ENCODE data around the gene TNFAIP8. TPM values are rescaled to one million over a fixed set of nuclear protein-coding genes. Genes with fewer than 3 reads are reported as not detected.
A peak's percentile ranks its signal among the peaks of the same experiment; 100 is the strongest.

TNFAIP8 gene
- total RNA-seq, 1 experiment from 2014 or later: 16.5 TPM

DNA sequence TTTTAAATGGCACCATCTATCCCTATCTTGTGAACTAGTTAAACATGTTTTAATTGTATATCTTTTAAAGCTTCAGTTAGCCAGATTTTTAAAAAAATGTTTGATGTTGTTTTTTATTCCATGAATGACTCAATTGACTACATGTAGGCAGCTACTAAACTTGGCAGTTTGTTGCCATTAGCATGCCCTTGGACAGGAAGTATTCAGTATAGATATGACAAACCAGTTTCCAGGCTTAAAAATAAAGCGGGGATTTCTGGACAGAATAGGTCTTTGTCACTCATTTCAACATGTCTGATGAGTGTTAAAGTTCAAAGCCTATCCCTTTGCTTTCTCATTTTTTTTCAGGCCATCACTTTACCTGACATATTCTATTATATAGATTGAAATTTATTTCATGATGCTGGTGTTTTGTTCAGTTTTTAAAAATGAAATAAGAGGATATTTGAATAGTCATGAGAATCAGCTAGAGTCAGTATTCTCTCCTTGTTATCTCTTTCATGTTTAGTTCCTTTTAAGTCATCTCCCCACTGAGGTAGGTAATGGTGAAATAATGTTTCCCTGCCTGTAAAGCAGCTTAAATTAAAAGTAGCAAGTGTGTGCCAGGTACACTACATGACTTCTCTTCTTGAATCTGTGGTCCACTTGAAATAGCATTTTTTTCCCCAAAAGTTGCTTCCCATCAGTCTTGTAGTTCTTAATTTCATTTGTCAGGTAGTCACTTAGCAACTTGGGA, 11.9 kb downstream of the TNFAIP8 start:
- DNase-seq (ENCODE audit: low spot score): no peak

DNA sequence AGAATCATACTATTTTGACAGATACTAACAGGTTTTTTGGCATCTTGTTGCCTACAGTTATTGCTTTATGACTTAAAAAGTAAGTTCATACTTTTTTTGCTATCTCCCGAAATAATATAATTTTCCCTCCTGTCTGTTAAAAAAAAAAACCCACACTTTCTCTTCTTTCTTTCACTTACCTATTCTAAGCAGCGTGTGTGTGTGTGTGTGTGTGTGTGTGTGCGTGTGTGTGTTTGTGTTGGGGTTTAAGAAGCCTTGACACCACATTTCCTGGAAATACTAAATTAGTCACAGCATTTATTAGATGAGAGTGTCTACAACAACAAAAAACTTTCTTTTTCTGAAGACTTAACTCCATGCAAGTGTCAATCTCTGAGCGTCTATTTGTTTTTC, 12.4 kb downstream of the TNFAIP8 start:
- DNase-seq (ENCODE audit: low spot score): no peak

DNA sequence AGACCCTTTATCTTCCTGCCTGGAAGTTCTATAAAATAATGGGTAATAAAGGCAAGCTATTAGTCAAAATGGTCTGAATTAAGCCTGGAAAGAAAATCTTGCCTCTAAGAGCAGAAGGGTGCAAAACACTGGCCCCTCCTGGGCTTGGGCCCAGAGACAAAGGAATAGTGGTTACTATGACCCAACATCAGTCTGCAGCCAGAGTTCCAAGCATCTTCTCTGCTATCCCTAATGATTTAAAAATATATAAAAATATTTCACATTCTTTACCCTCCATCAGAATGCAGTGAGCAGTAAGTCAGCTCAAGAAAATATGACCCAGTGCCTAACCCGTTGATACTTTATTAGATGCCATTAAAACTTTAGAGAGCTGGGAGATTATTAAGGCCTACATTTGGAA, 14.7 kb downstream of the TNFAIP8 start:
- DNase-seq (ENCODE audit: low spot score): no peak

DNA sequence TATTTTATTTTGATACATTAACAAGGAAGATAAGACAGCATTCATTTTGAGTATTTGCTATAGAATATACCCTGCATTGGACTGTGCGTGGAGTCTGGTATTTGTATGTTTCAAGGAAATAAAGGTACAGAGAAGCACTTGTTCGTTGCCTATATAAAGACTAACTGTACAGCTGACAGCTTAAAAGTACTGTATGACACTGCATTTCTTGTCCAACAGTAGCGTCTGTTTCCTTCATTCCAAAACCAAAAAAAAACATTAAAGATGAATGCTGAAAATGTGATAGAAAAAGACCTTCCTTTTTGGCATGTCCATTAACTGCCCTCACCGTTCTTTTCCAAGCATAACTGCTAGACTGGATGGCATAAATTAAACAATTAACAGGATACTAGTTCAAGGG, 15.3 kb downstream of the TNFAIP8 start:
- DNase-seq (ENCODE audit: low spot score): no peak

DNA sequence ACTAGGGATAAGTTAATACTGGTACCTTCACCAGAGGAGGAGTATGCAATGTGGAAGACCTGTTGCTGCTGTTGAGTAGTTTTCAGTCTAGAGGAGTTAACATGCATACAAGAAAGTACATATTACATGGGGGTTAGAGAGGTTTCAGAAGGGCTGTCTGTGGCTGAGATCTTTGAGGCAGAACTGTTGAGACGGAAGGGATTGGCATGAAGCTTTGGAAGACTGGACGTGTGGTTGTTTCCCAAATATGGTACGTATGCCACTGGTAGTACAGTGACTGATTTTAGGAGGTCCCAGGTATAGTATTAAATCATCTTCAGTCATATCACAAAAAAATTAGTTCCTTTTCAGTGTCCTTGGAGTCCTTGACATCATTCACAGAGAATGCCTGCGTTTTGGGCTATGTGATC, 17.6 kb downstream of the TNFAIP8 start:
- no peak for DNase-seq (ENCODE audit: low spot score)

DNA sequence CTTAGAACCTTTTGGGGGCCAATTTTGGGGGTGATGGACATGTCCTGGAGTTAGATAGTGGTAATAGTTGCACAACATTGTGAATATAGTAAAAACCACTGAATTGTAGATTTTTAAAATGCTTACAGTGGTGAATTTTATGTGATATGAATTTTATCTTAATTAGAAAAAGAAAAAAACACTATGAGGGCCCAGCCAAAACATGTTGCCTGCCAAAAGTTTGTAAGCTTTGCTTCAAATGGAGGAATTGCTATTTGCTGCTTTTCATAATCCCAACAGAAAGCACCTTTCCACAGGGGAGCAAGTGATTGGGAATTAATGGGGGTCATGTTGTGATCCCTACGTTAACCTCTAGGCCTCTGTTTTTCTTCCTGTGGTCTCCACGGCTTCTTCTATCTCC, 19.1 kb downstream of the TNFAIP8 start:
- DNase-seq (ENCODE audit: low spot score): no peak

DNA sequence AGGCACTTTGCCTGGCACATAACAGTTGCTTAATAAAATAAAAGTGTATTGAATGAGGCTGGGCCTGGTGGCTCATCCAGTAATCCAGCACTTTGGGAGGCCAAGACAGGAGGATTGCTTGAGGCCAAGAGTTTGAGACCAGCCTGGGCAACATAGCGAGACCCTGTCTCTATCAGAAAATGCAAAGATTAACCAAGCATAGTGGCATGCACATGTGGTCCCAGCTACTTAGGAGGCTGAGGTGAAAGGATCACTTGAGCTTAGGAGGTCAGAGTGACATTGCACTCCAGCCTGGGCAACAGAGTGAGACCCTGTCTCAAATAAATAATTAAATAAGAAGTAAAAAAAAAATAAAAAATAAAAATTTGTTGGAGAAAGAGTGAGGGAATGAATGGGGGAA, 21.2 kb downstream of the TNFAIP8 start:
- no peak for DNase-seq (ENCODE audit: low spot score)

DNA sequence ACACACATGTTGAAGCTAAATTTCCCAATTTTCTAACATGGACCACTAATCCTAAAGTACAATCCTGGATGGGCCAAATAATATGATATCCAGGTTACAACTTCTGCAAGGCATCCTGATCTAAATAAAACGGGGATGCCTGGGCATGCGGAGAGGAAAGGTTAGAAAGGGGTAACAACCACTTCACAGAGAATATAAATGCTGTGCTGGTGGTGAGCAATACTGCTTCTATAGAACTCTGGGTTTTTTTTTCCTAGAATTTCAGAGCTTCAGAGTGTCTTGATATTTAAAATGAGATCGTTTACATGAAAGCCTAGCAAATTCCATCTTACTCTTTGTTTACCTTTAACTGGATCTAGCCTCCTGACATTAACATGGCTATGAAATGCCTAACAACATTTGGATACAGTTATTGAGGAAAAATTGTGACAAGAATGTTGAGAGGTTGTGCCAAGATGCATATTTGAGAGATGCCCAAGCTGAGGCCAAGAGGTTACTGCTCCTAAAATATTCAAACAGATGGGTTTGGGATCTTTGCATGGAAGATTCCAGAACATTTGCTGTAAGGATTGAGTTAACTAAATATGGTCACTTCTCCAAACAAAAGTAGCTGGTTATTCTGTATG, 22.4 kb downstream of the TNFAIP8 start:
- DNase-seq (ENCODE audit: low spot score): no peak

DNA sequence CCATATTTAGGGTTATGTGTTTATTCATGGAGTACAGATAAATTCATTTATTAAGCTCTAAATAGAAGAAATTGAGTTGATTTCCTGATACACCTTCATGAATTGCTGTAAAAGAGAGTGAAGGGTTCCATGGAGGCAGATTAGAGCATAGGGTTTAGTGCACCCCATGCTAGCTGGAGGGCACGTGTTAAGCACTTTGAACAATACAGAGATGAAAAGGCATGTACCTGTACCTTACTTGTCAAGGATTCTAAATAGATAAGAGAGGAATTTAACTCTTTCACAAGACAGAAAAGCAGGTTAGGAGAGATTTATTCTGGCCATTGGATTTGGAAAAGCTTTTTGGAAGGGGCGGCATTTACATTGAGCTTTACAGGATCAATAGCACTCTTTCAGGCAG, 23.3 kb downstream of the TNFAIP8 start:
- DNase-seq (ENCODE audit: low spot score): no peak

DNA sequence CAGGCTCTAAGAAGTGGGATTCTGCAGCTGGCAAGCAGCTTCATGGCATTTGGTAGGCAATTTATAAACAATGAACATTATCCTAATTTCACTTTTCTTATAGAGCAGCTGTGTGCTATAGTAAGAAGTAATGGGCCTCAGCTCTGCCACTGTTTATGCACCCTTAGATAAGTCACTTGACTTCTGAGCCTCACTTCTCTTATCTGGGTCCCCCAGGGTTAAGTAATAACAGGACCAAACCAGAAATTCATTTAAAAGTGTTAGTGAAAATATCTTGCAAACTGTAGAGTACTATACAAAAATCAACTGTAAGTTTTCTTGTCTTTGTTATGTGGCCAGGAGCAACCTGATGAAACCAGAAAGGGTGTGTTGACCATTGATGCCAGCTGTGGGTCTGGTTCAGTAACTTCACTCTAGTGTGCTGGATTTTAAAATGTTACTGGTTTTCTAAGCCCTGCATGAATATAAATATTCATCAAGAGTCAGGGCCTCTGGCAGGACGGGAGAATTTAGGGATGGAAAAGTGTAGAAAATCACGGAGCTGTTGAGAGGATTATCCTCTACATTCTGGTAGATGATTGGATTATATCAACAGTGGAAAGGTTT, 24.2 kb downstream of the TNFAIP8 start:
- no peak for DNase-seq (ENCODE audit: low spot score)

DNA sequence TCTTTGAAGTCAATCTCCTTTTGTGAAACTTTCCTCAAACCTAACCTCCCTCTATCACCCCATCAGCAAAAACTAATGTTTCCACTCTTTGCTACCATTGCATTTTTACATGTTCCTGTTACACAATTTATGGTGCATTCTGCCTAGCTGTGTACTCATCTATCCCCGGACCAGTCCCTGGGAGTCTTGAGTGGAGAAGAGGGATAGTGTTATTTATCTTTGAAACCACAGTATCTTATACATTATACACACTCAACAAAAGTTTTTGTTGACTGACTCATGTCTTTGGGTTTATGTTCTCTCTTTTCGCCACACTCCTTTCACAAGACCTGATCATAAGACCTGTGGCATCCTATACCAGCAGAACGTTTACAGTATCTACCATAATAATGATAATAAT, 26.4 kb downstream of the TNFAIP8 start:
- peak; percentile 38 for DNase-seq (ENCODE audit: low spot score)

DNA sequence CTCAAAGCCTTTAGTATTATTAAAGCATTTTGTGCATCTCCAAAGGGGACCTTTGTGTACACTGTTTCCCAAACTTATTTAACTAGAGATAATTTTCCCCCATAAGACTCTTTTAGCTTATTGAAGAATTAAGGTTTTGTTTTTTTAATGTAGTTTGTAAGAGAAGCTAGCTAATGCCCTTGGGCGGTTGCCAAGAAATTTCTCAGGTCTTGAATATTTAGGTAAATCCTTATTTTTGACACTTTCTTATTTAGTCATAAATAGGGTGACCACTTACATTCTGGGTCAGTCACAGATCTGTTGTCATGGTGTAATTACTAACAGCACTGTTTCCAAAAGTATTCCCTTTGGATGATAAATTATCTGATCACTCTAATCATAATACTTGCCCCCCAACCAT, 27.2 kb downstream of the TNFAIP8 start:
- no peak for DNase-seq (ENCODE audit: low spot score)

DNA sequence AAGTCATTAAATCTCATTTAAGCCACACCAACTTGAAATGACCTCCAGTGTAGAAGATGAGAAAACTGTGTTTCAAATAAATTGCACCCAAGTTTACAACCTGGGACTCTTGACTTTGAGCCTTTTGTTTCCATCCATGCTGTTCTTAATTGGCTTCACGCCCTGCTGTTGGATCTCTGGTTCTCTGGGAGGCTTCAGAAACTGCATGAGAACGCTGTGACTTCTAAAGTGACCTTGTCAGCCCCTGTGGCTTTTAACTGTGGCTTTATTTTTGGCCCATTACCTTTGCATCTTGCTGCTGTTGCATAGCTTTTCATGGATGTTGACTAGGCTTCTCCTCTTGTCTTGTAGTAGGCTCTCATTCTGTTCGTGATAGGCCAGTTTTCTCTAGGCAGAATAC, 29.3 kb downstream of the TNFAIP8 start:
- DNase-seq (ENCODE audit: low spot score): no peak

DNA sequence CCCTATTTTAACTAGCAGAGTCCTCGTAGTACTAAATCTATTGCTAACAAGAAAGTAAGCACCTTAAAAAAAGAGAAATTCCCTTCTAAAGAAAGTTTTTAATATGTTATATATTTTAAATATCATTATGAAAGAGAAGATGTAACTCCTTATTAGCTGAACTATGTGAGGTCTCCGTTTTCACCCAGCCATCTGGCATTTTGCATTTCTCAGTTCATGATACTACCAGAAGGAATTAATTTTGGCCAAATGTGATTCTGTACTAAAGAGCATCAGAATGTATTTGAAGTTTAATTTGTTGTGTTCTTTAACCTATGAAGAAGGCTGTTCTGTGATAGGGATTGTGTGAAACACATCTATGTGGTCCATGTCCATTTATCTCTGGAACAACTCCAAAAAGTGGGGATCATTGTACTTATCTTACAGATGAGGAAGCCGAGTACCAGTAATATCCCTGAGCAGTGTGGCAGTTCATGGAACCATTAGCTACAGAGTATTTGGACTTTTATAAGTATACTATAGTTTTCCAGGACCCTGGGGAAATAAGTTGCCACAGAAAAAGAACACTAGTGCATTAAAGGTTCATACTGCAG, 29.8 kb downstream of the TNFAIP8 start:
- no peak for DNase-seq (ENCODE audit: low spot score)

DNA sequence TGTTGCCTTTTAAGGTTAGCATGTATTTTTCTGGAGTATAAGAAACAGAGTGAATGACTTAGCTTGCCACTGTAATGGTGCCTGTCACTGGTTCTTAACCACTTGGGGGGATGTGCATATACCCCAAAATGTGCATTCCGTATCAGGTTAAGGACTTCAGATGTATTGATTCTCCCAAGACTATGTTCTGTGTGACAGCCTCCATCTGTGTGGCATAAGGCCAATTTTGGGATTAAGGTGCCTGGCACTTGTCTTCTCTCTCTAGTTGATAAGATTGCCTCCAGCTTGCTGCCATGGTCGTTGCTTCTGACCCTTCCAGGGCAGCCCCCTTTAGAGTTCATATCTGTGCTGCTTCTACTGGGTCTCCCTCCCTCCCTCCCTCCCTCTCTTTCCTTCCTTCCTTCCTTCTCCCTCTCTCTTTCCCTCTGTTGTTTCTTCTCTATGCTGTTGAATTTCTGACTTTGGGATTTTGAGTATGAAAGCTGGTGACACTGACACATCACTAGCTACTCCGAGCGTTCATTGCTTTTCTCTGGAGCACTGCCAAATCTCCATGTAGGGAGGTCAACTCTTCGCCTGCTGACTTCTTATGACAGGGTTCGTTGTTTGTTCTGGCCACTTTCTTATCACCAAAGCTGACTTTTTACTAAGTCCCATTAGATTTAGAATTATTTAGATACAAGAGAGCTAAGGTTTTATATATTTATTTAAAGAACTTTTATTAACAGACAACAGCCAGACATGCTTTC, 31.0 kb downstream of the TNFAIP8 start:
- DNase-seq (ENCODE audit: low spot score): no peak

DNA sequence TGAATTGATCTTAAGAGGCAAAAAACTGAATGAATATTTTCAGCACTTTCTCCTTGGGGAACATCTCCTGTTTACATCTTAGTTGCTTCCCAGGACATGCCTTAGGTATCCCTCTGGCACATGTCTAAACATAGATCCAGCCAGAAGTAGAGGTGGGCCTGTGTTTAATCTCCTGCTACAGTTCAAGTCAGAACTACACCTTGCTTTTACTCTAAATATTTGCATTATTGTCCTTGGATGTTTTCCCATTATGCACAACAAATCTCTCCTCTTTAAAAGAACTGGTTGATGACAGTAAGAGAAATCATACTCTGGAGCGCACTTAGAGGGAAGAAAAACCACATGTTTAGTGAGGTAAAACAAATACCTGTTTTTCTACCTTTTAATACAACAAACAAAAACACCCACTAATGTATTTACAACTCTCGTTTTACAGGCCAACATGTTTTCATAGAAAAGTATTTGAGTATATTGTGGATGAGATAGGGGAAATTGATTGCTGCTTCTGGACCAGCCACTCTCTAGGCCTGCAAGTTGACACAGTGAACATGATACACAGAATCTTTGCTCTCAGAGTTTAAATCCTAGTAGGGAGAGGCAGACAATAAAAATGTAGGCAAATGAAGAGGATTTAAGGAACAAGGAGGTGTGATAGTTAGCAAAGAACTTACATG, 32.3 kb downstream of the TNFAIP8 start:
- no peak for DNase-seq (ENCODE audit: low spot score)

DNA sequence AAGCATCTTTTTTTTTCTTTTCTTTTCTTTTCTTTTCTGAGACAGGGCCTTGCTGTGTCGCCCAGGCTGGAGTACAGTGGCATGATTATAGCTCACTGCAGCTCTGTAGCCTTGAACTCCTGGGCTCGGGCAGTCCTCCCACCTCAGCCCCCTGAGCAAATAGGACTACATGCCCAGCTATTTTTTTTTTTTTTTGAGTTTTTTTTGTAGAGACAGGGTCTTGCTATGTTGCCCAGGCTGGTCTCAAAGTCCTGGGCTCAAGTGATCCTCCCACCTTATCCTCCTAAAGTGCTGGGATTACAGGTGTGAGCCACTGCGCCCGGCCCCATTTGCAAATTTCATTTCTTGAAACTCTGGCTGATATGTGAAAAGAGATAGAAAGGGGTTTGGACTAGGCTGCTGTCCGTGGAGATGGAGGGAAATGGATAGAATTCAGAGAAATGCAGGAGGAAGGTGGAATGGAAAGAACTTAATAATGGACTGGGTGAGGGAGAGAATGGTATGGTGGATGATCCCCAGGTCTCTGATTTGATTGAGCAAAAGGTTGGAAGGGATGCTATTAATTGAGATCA, 32.9 kb downstream of the TNFAIP8 start:
- DNase-seq (ENCODE audit: low spot score): no peak

DNA sequence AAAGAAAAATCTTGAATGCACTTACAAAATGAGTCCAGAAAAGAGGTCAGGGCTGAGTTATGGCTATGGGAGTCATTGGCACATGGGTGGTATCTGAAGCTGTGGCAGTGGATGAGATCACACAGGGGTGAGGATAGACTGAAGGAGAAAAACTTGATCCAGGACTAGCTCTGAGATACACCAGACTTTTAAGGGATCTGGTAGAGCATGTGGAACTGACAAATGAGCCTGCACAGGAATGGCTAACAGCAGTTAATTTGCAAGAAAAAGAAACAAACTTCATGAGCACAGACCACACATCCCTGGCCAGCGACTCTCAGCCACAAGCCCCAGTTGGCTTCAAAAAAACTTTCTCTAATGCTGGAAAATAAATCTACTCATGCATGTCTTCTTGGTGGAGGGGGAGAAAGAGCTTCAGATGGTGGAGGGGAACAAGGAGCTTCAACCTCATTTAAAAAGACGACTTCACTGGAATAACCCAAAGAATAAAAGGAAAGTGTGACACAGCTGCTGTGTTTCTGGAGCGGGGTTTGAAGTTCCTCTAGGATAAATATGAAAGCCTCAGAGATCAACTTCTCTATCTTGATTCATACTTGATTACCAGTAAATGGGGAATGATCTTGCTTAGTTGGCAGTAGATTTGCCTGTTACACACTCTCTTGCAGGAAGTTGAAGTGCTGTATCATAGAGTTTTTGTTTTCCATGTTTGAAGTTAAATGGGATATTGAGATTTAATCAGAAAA, 33.6 kb downstream of the TNFAIP8 start:
- no peak for DNase-seq (ENCODE audit: low spot score)

DNA sequence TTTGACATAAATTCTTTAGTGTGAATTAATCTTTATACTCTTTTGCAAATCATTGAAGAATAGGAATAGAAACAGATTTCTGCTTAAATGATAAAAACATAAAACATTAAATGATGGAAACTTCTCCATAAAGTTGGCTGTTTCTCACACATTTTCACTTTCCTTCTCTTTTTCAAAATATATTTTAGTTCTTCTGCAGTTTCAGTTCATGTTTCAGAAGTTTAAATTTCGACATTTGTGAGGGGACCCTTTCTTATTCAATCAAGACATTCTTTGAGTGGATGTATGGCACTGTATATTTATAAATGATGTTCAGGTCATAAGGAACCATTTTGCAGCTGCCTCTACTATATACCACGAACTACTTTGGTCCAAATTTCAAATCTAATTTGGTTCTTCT, 34.6 kb downstream of the TNFAIP8 start:
- no peak for DNase-seq (ENCODE audit: low spot score)

DNA sequence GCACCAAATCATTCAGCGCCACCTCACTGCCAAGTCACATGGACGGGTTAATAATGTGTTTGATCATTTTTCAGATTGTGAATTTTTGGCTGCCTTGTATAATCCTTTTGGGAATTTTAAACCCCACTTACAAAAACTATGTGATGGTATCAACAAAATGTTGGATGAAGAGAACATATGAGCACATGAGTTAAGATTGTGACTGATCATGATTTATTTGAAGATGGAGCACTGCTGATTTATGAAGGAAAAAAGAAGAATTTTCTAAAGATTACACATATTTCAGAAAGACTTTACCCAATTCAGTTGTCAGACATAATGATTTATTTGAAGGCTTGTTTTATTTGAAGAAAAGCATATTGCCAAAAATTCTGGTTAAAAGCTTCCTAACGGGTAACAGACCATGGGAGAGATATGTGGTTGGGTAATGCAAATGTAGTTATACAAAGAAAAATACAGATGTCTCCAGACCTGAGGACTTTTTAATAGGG, 37.4 kb downstream of the TNFAIP8 start:
- DNase-seq (ENCODE audit: low spot score): no peak
